ENCODE data around the gene RTBDN. TPM values are rescaled to one million over a fixed set of nuclear protein-coding genes. Genes with fewer than 3 reads are reported as not detected.

The RTBDN gene
- total RNA-seq, 6 experiments from 2014 or later = not detected

DNA sequence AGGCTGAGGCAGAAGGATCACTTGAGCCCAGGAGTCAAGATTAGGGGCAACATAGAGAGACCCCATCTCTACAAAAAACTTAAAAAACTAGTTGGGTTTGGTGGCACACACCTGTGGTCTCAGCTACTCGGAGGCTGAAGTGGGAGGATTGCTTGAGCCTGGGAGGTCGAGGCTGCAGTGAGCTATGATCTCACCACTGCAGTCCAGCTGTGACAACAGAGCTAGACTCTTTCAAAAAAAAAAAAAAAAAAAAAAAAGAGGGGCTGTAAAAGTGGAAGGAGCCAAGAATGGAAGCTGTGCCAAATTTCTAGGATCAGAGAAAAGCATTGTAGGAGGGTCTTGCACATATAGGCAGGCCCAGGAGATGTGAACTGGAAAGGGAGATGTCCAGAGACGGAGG, 37.3 kb upstream of the RTBDN start:
- no peaks in the 10 kb centered on the region for H3K4me1 ChIP-seq
- whole genome bisulfite sequencing (ENCODE audit: insufficient coverage, low coverage, low lambda C conversion rate, missing lambda C conversion rate) = 100% methylated on average over 1 of the region's 3 CpGs
- ATAC-seq (no peak), DNase-seq (no peak)
- no peaks in the 10 kb centered on the region for H3K27me3 ChIP-seq
- intact Hi-C loops (cut with DNase I) = no loop called here
- H3K27ac ChIP-seq = no peak overlapping the region
- no peak for TF ChIP-seq POLR2A (IDR thresholded peaks at IDR 0.05)
- TF ChIP-seq, protein P1, sequence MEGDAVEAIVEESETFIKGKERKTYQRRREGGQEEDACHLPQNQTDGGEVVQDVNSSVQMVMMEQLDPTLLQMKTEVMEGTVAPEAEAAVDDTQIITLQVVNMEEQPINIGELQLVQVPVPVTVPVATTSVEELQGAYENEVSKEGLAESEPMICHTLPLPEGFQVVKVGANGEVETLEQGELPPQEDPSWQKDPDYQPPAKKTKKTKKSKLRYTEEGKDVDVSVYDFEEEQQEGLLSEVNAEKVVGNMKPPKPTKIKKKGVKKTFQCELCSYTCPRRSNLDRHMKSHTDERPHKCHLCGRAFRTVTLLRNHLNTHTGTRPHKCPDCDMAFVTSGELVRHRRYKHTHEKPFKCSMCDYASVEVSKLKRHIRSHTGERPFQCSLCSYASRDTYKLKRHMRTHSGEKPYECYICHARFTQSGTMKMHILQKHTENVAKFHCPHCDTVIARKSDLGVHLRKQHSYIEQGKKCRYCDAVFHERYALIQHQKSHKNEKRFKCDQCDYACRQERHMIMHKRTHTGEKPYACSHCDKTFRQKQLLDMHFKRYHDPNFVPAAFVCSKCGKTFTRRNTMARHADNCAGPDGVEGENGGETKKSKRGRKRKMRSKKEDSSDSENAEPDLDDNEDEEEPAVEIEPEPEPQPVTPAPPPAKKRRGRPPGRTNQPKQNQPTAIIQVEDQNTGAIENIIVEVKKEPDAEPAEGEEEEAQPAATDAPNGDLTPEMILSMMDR (IDR thresholded peaks at IDR 0.05) = no peak
- H3K9me3 ChIP-seq = no peaks in the 10 kb centered on the region
- no peaks in the 10 kb centered on the region for H3K36me3 ChIP-seq
- no peak overlapping the region for H3K4me3 ChIP-seq

DNA sequence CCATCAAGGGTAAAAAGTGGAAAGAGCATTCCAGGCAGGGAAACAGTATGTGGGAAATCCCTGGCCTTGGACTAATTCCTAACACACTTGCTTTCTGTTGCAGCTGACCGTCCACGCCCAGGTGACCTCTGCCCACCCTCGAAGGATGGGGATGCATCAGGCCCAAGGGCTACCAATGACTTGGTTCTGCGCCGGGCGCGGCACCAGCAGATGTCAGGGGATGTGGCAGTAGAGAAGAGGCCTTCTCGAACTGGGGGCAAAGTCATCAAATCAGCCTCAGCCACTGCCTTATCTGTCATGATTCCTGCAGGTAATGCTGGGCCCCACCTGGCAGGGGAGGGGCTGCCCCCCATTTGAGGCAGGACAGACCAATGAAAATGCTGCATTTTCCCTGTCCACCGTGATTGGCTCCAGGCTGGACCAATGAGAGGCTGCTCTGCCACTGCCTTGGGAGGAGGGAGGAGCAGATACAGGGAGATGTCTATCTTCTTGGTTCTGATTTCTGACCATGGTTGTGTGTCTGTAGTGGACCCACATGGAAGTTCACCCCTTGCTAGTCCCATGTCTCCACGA, 34.2 kb upstream of the RTBDN start:
- DNase-seq = no peak
- Histone ChIP-seq H3K27me3 (no peaks in the 10 kb centered on the region), H3K4me3 (no peak overlapping the region), H3K9me3 (no peaks in the 10 kb centered on the region), H3K4me1 (no peaks in the 10 kb centered on the region), H3K27ac (no peak overlapping the region), H3K36me3 (no peaks in the 10 kb centered on the region)
- whole genome bisulfite sequencing (ENCODE audit: insufficient coverage, low coverage, low lambda C conversion rate, missing lambda C conversion rate) = 80% methylated on average over 1 of the region's 10 CpGs
- intact Hi-C loops (cut with DNase I) = no loop called here
- TF ChIP-seq, protein P1 (IDR thresholded peaks at IDR 0.05) = no peak
- TF ChIP-seq POLR2A (IDR thresholded peaks at IDR 0.05) = no peak
- no peak for ATAC-seq

DNA sequence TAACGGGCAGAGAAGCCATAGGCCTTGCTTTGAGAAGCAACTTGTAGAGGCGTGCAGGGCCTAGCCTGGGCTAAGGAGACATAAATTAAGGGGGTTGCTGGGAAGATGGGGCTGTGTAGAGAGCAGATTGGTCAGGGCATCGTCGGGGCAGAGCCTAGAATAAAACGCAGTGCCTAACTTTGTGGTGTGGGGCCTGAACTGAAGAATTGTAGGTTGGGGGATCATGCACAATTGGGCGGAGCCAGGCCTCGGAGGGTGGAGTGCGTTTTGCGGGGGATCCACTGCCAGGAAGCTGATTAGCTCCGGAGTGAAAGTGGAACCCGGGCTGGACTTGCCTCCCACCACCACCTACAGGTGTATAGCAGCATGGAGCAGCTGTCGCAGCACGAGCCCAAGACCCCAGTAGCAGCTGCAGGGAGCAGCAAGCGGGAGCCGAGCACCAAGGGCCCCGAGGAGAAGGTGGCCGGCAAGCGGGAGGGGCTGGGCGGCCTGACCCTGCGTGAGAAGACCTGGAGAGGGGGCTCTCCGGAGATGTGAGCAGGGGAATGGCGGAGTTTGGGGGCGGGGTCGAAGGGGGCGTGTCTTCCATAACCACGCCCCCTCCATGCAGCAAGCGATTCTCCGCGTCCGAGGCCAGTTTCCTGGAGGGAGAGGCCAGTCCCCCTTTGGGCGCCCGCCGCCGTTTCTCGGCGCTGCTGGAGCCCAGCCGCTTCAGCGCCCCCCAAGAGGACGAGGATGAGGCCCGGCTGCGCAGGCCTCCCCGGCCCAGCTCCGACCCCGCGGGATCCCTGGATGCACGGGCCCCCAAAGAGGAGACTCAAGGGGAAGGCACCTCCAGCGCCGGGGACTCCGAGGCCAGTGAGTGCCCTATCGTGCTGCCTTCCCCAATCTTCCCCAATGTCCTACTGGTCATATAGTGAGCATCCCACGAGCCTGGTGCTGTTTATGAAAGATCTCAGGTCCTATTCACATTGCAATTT, 33.0 kb upstream of the RTBDN start:
- Histone ChIP-seq H3K9me3 (no peaks in the 10 kb centered on the region), H3K27ac (no peak overlapping the region), H3K4me1 (no peaks in the 10 kb centered on the region), H3K4me3 (peak overlapping the region in 2 of 3 donors; percentile 6 to 19), H3K27me3 (no peaks in the 10 kb centered on the region), H3K36me3 (no peaks in the 10 kb centered on the region)
- WGBS (ENCODE audit: insufficient coverage, low coverage, low lambda C conversion rate, missing lambda C conversion rate) = 37% methylated on average over 13 of the region's 51 CpGs
- no peak for TF ChIP-seq POLR2A (IDR thresholded peaks at IDR 0.05)
- TF ChIP-seq, protein P1 (IDR thresholded peaks at IDR 0.05) = no peak
- DNase-seq (peak in 2 of 3 donors; percentile 49 to 62), ATAC-seq (peak; percentile 28 to 59 (median 41))
- intact Hi-C loops (cut with DNase I) = no loop called here

DNA sequence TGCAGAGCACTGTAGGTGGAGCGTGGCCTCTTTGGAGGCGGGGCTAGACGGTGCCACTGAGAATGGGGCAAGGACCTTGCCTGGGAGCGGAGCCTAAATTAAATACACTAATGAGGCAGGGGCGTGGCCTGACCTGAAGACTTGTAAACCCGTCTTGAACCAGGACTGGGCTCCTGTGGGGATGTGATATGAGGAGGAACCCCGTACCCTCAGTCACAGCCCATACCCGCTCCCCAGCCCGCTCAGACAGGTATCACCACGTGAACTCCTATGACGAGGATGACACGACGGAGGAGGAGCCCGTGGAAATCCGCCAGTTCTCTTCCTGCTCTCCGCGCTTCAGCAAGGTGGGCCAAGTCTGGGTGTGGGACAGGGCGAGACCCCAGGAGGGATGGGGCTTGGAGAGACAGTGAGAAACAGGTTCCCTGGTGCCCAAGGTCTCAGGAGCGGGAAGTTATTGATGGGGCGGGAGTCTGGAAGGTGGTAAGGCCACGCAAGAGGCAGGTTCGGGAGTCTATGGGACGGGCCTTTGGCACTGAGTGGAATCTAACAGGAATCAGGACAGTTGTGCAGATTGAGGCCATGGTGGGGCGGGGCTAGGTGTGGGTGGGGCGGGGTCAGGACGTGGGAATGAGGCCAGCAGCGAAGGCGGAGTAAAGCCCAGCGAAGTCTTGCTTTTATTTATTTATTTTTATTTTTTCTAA, 32.2 kb upstream of the RTBDN start:
- Histone ChIP-seq H3K27ac (no peak overlapping the region), H3K27me3 (no peaks in the 10 kb centered on the region), H3K4me1 (no peaks in the 10 kb centered on the region), H3K36me3 (no peaks in the 10 kb centered on the region), H3K9me3 (no peaks in the 10 kb centered on the region), H3K4me3 (no peak overlapping the region)
- 82% methylated on average over 14 of the region's 29 CpGs for WGBS (ENCODE audit: insufficient coverage, low coverage, low lambda C conversion rate, missing lambda C conversion rate)
- intact Hi-C loops (cut with DNase I) = no loop called here
- ATAC-seq (no peak), DNase-seq (no peak)
- TF ChIP-seq, protein P1 (IDR thresholded peaks at IDR 0.05) = no peak
- TF ChIP-seq POLR2A (IDR thresholded peaks at IDR 0.05) = no peak
